ENCODE results near the gene GPHN. TPM values are rescaled to one million over a fixed set of nuclear protein-coding genes. Genes with fewer than 3 reads are reported as not detected.

The GPHN gene
- total RNA-seq, 1 donor from 2014 or later, result 24.9 TPM

- no peak overlapping the region for H3K27ac Mint-ChIP-seq
- no peaks in the 10 kb centered on the region for H3K36me3 Mint-ChIP-seq (ENCODE audit: insufficient read depth)
- H3K27me3 Mint-ChIP-seq, result no peaks in the 10 kb centered on the region
- TF ChIP-seq, protein P1, sequence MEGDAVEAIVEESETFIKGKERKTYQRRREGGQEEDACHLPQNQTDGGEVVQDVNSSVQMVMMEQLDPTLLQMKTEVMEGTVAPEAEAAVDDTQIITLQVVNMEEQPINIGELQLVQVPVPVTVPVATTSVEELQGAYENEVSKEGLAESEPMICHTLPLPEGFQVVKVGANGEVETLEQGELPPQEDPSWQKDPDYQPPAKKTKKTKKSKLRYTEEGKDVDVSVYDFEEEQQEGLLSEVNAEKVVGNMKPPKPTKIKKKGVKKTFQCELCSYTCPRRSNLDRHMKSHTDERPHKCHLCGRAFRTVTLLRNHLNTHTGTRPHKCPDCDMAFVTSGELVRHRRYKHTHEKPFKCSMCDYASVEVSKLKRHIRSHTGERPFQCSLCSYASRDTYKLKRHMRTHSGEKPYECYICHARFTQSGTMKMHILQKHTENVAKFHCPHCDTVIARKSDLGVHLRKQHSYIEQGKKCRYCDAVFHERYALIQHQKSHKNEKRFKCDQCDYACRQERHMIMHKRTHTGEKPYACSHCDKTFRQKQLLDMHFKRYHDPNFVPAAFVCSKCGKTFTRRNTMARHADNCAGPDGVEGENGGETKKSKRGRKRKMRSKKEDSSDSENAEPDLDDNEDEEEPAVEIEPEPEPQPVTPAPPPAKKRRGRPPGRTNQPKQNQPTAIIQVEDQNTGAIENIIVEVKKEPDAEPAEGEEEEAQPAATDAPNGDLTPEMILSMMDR (IDR thresholded peaks at IDR 0.05; ENCODE audit: unreplicated experiment), result no peak
- peaks cover 8% of the 10 kb centered on the region for H3K9me3 Mint-ChIP-seq (ENCODE audit: low read depth)
- H3K4me3 Mint-ChIP-seq (ENCODE audit: low read depth), result no peak overlapping the region
- no peaks in the 10 kb centered on the region for H3K4me1 Mint-ChIP-seq (ENCODE audit: low read depth)
- no peak for DNase-seq (ENCODE audit: low spot score, unreplicated experiment)
Observed at GRCh38 chr14:66900719-66901118, 392.8 kb downstream of the GPHN start.

DNA sequence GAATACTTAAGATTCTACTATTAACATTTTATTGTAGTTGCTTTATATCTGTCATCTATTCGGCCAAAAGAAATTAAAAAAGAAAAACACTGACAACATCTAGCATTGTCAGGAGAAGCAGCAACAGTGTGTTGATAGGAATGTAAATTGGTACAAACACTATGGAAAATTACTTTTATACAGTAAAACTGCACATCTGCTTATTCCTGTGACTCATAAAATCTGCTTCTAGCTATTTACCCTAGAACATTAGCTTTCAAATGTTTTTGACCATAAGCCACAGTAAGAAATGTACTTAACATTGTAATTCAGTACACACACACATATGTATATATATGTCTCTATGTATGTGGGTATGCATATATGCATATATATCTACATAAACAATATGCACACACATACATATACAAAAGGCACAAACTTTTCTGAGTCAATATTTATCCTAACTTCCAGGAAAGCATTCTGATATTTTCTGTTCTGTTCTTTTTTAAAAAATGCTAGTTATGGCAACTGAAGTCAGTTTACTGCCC lies 402.4 kb downstream of the GPHN start:
- Mint-ChIP-seq H3K9me3 (ENCODE audit: low read depth) (no peaks in the 10 kb centered on the region), H3K4me3 (ENCODE audit: low read depth) (no peak overlapping the region), H3K36me3 (ENCODE audit: insufficient read depth) (no peaks in the 10 kb centered on the region), H3K27ac (no peak overlapping the region), H3K4me1 (ENCODE audit: low read depth) (no peaks in the 10 kb centered on the region), H3K27me3 (no peaks in the 10 kb centered on the region)
- no peak for DNase-seq (ENCODE audit: low spot score, unreplicated experiment)
- TF ChIP-seq, protein P1 (IDR thresholded peaks at IDR 0.05; ENCODE audit: unreplicated experiment), result no peak

- no peak for DNase-seq (ENCODE audit: low spot score, unreplicated experiment)
- H3K36me3 Mint-ChIP-seq (ENCODE audit: insufficient read depth), result peaks cover 8% of the 10 kb centered on the region
- H3K9me3 Mint-ChIP-seq (ENCODE audit: low read depth), result peaks cover 9% of the 10 kb centered on the region
- TF ChIP-seq, protein P1 (IDR thresholded peaks at IDR 0.05; ENCODE audit: unreplicated experiment), result no peak
- H3K4me3 Mint-ChIP-seq (ENCODE audit: low read depth), result no peak overlapping the region
- H3K27ac Mint-ChIP-seq, result no peak overlapping the region
- H3K27me3 Mint-ChIP-seq, result no peaks in the 10 kb centered on the region
- H3K4me1 Mint-ChIP-seq (ENCODE audit: low read depth), result no peaks in the 10 kb centered on the region
Observed at GRCh38 chr14:66916421-66916820, 408.5 kb downstream of the GPHN start.

DNA sequence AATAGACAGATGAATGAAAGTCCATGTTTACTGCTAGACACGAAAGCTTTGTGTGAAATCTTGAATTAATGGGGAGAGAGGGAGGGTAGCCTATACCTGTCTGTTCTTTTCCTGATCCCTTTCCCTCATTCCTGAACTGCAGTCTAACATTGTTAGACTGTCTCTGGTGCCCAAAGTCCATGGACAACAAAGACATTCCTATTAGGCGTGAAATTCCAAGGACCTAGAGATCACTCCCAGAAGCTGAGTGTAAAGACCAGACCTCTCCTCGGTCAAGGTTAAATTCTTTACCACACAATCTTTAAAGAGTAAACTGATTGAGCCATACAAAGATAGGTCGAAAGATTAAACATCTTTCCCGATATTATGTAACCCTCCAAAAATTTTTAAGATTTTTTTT lies 410.6 kb downstream of the GPHN start:
- no peaks in the 10 kb centered on the region for H3K27me3 Mint-ChIP-seq
- H3K27ac Mint-ChIP-seq, result no peak overlapping the region
- H3K9me3 Mint-ChIP-seq (ENCODE audit: low read depth), result peaks cover 13% of the 10 kb centered on the region
- H3K36me3 Mint-ChIP-seq (ENCODE audit: insufficient read depth), result peaks cover 13% of the 10 kb centered on the region
- no peaks in the 10 kb centered on the region for H3K4me1 Mint-ChIP-seq (ENCODE audit: low read depth)
- DNase-seq (ENCODE audit: low spot score, unreplicated experiment), result no peak
- TF ChIP-seq, protein P1 (IDR thresholded peaks at IDR 0.05; ENCODE audit: unreplicated experiment), result no peak
- H3K4me3 Mint-ChIP-seq (ENCODE audit: low read depth), result no peak overlapping the region

GRCh38 chr14:66920196-66920595 lies 412.2 kb downstream of the GPHN start:
- DNase-seq (ENCODE audit: low spot score, unreplicated experiment), result no peak
- H3K36me3 Mint-ChIP-seq (ENCODE audit: insufficient read depth), result peaks cover 15% of the 10 kb centered on the region
- no peaks in the 10 kb centered on the region for H3K4me1 Mint-ChIP-seq (ENCODE audit: low read depth)
- TF ChIP-seq, protein P1 (IDR thresholded peaks at IDR 0.05; ENCODE audit: unreplicated experiment), result no peak
- no peaks in the 10 kb centered on the region for H3K27me3 Mint-ChIP-seq
- H3K4me3 Mint-ChIP-seq (ENCODE audit: low read depth), result no peak overlapping the region
- peaks cover 13% of the 10 kb centered on the region for H3K9me3 Mint-ChIP-seq (ENCODE audit: low read depth)
- H3K27ac Mint-ChIP-seq, result no peak overlapping the region

All from progenitor cell of endocrine pancreas (in vitro differentiated cells).